Measurements from ENCODE around the gene RMI1. TPM values are rescaled to one million over a fixed set of nuclear protein-coding genes. Genes with fewer than 3 reads are reported as not detected.

The RMI1 gene
- total RNA-seq, 1 donor from 2014 or later = 6.3 TPM

DNA sequence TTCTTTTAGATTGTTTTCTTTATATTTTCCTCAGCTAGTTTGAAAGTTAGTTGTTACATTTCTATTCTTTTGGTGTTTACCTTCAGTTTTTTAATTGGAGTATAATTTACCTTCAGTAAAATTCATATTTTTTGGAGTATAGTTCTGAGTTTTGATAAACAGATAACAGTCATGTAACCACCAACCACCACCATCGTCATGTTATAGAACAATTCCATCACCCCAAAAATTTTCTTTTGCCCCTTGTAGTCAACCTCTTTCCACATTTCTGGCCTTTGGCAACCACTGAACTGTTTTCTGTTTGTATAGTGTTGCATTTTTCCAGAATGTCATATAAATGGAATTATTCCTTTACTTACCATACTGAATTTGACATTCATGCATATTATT lies 6.8 kb downstream of the RMI1 start:
- no peak for TF ChIP-seq EZH2 (IDR thresholded peaks at IDR 0.05; ENCODE audit: insufficient read depth, low read length)
- TF ChIP-seq, protein P1, sequence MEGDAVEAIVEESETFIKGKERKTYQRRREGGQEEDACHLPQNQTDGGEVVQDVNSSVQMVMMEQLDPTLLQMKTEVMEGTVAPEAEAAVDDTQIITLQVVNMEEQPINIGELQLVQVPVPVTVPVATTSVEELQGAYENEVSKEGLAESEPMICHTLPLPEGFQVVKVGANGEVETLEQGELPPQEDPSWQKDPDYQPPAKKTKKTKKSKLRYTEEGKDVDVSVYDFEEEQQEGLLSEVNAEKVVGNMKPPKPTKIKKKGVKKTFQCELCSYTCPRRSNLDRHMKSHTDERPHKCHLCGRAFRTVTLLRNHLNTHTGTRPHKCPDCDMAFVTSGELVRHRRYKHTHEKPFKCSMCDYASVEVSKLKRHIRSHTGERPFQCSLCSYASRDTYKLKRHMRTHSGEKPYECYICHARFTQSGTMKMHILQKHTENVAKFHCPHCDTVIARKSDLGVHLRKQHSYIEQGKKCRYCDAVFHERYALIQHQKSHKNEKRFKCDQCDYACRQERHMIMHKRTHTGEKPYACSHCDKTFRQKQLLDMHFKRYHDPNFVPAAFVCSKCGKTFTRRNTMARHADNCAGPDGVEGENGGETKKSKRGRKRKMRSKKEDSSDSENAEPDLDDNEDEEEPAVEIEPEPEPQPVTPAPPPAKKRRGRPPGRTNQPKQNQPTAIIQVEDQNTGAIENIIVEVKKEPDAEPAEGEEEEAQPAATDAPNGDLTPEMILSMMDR (IDR thresholded peaks at IDR 0.05; ENCODE audit: insufficient read depth, low read depth, low read length) = no peak
- Histone ChIP-seq H3K36me3 (ENCODE audit: insufficient read depth, low read length) (no peaks in the 10 kb centered on the region), H3K27me3 (ENCODE audit: insufficient read depth, low read length) (no peaks in the 10 kb centered on the region), H3K79me2 (ENCODE audit: insufficient read depth, low read length) (peaks cover 62% of the 10 kb centered on the region), H2AFZ (ENCODE audit: low read depth, low read length) (no peak overlapping the region), H3K4me2 (ENCODE audit: low read length) (peak overlapping the region; percentile 36), H3K4me3 (ENCODE audit: insufficient read depth, low read depth, low read length) (no peak overlapping the region), H3K27ac (ENCODE audit: low read depth, low read length) (no peak overlapping the region), H3K9ac (ENCODE audit: low read length) (no peak overlapping the region), H4K20me1 (ENCODE audit: insufficient read depth, low read length) (no peaks in the 10 kb centered on the region), H3K9me3 (ENCODE audit: insufficient read depth, low read depth, low read length) (no peaks in the 10 kb centered on the region), H3K4me1 (ENCODE audit: insufficient read depth, low read length) (no peaks in the 10 kb centered on the region)
- Mint-ChIP-seq H3K4me1 (ENCODE audit: low read depth, unreplicated experiment) (peaks cover 3% of the 10 kb centered on the region), H3K4me3 (ENCODE audit: unreplicated experiment) (no peak overlapping the region), H3K36me3 (ENCODE audit: low read depth, unreplicated experiment) (no peaks in the 10 kb centered on the region), H3K27me3 (ENCODE audit: low read depth, unreplicated experiment) (no peaks in the 10 kb centered on the region), H3K9me3 (ENCODE audit: unreplicated experiment) (no peaks in the 10 kb centered on the region), H3K27ac (ENCODE audit: unreplicated experiment) (peak overlapping the region; percentile 5)
- DNase-seq (ENCODE audit: low read depth) (no peak), FAIRE-seq (no peak)

DNA sequence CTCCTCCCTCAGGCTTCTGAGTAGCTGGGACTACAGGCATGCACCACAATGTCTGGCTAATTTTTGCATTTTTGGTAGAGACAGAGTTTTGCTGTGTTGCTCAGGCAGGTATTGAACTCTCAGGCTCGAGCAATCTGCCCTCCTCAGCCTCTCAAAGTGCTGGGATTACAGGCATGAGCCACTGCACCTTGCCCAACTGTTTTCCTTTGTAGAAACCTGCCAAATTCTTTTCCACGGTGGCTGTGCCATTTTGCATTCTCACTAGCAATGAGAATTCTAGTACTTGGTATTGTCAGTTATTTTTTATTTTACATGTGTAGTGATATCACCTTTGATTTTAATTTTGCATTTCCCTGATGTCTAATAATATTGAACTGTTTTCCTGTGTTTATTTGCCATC lies 7.8 kb downstream of the RMI1 start:
- no peak overlapping the region for H2AFZ ChIP-seq (ENCODE audit: low read depth, low read length)
- H3K4me3 Mint-ChIP-seq (ENCODE audit: unreplicated experiment) = no peak overlapping the region
- no peak overlapping the region for H3K9ac ChIP-seq (ENCODE audit: low read length)
- no peaks in the 10 kb centered on the region for H3K4me1 ChIP-seq (ENCODE audit: insufficient read depth, low read length)
- H3K4me2 ChIP-seq (ENCODE audit: low read length) = no peak overlapping the region
- H3K9me3 Mint-ChIP-seq (ENCODE audit: unreplicated experiment) = no peaks in the 10 kb centered on the region
- H3K4me3 ChIP-seq (ENCODE audit: insufficient read depth, low read depth, low read length) = no peak overlapping the region
- H3K4me1 Mint-ChIP-seq (ENCODE audit: low read depth, unreplicated experiment) = peaks cover 4% of the 10 kb centered on the region
- no peaks in the 10 kb centered on the region for H3K27me3 Mint-ChIP-seq (ENCODE audit: low read depth, unreplicated experiment)
- H3K9me3 ChIP-seq (ENCODE audit: insufficient read depth, low read depth, low read length) = no peaks in the 10 kb centered on the region
- H4K20me1 ChIP-seq (ENCODE audit: insufficient read depth, low read length) = no peaks in the 10 kb centered on the region
- H3K36me3 ChIP-seq (ENCODE audit: insufficient read depth, low read length) = no peaks in the 10 kb centered on the region
- DNase-seq (ENCODE audit: low read depth) = no peak
- H3K27ac ChIP-seq (ENCODE audit: low read depth, low read length) = no peak overlapping the region
- no peaks in the 10 kb centered on the region for H3K27me3 ChIP-seq (ENCODE audit: insufficient read depth, low read length)
- no peak for FAIRE-seq
- no peaks in the 10 kb centered on the region for H3K36me3 Mint-ChIP-seq (ENCODE audit: low read depth, unreplicated experiment)
- TF ChIP-seq, protein P1 (IDR thresholded peaks at IDR 0.05; ENCODE audit: insufficient read depth, low read depth, low read length) = no peak
- no peak for TF ChIP-seq EZH2 (IDR thresholded peaks at IDR 0.05; ENCODE audit: insufficient read depth, low read length)
- peak overlapping the region; percentile 18 for H3K27ac Mint-ChIP-seq (ENCODE audit: unreplicated experiment)
- peaks cover 52% of the 10 kb centered on the region for H3K79me2 ChIP-seq (ENCODE audit: insufficient read depth, low read length)

DNA sequence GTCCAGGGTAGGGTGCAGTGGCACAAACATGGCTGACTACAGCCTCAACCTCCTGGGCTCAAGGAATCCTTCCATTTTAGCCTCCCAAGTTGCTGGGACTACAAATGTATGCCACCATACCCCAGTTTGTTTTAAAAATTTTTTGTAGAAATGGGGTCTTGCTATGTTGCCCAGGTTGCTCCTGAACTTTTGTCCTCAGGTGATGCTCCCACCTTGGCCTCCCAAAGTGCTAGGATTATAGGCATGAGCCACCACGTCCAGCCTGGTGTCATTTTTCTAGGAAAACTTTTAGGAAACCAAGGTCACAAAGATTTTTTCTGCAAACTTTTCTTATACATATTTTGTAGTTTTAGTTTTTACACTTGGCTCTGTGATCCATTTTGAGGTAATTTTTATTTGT lies 10.8 kb downstream of the RMI1 start:
- no peak for DNase-seq (ENCODE audit: low read depth)
- no peak overlapping the region for H3K4me2 ChIP-seq (ENCODE audit: low read length)
- no peak for FAIRE-seq
- H3K27me3 Mint-ChIP-seq (ENCODE audit: low read depth, unreplicated experiment) = no peaks in the 10 kb centered on the region
- no peak overlapping the region for H3K4me3 ChIP-seq (ENCODE audit: insufficient read depth, low read depth, low read length)
- H3K36me3 ChIP-seq (ENCODE audit: insufficient read depth, low read length) = no peaks in the 10 kb centered on the region
- H3K27me3 ChIP-seq (ENCODE audit: insufficient read depth, low read length) = no peaks in the 10 kb centered on the region
- no peak overlapping the region for H2AFZ ChIP-seq (ENCODE audit: low read depth, low read length)
- H3K4me1 Mint-ChIP-seq (ENCODE audit: low read depth, unreplicated experiment) = peaks cover 4% of the 10 kb centered on the region
- H4K20me1 ChIP-seq (ENCODE audit: insufficient read depth, low read length) = no peaks in the 10 kb centered on the region
- H3K4me3 Mint-ChIP-seq (ENCODE audit: unreplicated experiment) = no peak overlapping the region
- TF ChIP-seq EZH2 (IDR thresholded peaks at IDR 0.05; ENCODE audit: insufficient read depth, low read length) = no peak
- TF ChIP-seq, protein P1 (IDR thresholded peaks at IDR 0.05; ENCODE audit: insufficient read depth, low read depth, low read length) = no peak
- H3K9ac ChIP-seq (ENCODE audit: low read length) = no peak overlapping the region
- H3K36me3 Mint-ChIP-seq (ENCODE audit: low read depth, unreplicated experiment) = no peaks in the 10 kb centered on the region
- peaks cover 24% of the 10 kb centered on the region for H3K79me2 ChIP-seq (ENCODE audit: insufficient read depth, low read length)
- H3K9me3 ChIP-seq (ENCODE audit: insufficient read depth, low read depth, low read length) = no peaks in the 10 kb centered on the region
- no peaks in the 10 kb centered on the region for H3K9me3 Mint-ChIP-seq (ENCODE audit: unreplicated experiment)
- H3K4me1 ChIP-seq (ENCODE audit: insufficient read depth, low read length) = no peaks in the 10 kb centered on the region
- H3K27ac Mint-ChIP-seq (ENCODE audit: unreplicated experiment) = no peak overlapping the region
- H3K27ac ChIP-seq (ENCODE audit: low read depth, low read length) = no peak overlapping the region

Measured in astrocyte (in vitro differentiated cells and primary cell).